HuH-7 (cell line): ENCODE results near the gene SNPH.

Experiments used
- DNase-seq: peaks from one replicate; pipeline ENCODE4 v3.0.0; 2011; ENCODE audit warnings: low spot score

The SNPH gene

DNA sequence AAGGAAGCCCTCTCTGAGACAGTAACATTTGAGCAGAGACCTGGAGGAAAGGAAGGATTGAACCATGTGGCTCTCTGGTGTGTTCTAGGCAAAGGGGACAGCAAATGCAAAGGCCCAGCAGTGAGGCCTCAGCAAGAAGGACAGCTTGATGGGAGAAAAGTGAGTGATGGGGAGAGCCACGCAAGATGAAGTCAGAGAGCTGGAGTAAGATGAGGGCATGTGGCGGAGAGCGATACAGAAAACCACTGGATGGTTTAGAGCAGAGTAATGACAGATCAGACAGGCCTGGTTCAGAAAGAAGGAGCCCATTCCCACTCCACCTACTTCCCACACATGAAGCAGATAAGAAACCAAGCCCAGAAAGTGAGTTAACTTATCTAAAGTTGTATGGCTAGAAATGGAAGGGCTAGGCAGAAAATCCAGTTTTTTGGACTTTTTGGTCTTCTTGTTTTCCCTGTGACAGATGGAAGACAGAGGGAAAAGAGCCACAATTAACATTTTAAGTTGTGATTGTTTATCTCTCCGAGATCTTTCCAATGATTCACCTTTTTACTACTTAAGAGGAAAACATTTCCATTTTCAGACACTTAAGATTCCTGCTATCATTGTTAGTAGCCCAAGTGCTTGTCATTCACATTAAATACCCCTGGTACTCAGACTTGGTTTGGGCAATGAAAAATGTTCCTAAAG, 723 bp upstream of the SNPH start:
- DNase-seq: no peak

DNA sequence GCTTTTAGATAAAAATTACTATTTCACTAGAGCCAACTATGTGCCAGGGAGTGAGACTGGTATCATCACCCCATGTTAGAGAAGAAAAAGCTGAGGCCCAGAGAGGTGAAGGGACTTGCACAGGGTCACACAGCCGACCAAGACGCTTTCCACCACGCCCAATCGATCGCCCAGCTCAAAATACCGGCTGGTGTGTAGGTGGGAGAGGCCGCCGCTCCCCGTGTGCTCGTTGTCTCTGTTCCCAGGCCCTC, 253 bp upstream of the SNPH start:
- DNase-seq: no peak

DNA sequence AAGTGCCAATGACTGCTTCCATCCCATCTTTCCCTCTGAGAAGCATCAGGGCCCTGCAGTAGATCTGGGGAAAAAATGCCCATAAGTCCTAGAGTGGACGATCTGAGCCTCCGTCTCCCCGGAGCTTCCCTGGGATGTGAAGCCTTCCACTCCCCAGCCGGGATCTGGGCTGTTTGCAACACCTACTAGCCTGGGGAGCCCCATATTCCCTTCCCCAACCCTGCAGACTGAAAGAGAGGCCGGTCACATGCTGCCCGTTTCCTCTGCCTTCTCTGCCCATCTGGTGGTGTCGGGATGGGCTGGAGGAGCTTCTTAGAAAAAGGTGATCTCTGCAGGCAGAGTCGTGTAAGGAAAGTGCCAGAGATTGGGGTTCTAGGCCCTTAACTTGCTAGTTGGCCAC, 1.1 kb downstream of the SNPH start:
- no peak for DNase-seq

DNA sequence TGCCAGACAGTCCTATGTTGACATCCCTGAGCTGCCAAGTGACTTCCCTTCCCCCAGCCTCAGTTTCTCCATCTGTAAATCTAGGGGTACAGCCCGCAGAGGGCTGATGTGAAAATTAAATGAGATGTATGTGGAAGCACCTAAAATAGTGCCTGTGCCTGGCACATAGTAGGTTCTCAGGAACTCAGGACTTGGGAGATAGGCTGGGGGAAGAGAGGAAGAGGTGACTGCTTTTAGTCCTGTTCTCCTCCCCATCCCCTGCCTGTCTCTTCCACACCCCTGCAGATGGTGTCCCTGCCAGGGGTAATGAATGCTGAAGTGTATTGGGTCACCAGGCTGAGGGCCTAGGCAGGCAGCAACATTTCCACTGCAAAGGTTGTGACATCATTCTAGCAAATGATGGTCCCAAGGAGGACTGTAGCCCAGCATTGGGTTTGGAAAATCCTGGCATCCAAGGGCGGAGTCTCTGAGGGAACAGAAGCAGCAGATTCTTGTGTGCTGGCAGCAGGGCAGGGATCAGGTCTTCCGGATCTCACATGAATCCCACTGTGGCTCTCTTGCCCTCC, 1.8 kb downstream of the SNPH start:
- DNase-seq: no peak

DNA sequence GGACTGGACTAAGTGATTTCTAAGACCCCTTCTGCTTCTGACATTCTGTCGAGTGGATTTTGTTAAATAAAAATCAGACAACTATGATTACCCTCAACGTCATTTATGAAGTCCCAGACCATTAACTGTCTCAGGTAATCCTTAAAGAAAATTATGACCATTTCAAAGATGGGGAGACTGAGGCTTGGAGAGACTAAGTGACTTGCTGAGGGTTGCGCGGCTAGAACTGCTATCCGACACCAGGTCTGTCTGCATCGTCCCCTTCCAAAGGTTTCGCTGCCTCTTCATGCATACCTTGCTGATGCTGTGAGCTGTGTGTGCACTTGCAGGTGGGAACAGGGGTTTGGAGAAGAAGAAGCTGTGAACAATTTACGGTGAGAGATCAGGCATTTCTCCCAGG, 3.1 kb downstream of the SNPH start:
- no peak for DNase-seq

DNA sequence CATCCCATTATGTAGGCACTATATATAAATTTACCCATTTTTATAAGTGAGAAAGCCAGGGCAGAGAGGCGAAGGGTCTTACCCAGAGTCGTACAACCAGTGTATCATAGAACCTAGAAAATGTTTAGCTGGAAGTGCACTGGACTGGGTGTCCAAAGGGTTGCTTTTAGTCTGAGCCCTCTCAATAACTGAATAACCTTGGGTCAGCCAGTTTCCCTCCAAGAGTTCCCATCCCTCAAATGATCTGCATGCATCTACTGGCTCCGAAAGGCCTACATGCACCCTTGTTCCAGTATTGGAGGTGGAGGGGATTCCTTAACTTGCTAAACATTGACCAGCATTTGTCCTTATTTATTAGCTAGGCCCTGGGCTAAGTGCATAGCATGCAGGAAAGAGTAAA, 3.8 kb downstream of the SNPH start:
- no peak for DNase-seq

DNA sequence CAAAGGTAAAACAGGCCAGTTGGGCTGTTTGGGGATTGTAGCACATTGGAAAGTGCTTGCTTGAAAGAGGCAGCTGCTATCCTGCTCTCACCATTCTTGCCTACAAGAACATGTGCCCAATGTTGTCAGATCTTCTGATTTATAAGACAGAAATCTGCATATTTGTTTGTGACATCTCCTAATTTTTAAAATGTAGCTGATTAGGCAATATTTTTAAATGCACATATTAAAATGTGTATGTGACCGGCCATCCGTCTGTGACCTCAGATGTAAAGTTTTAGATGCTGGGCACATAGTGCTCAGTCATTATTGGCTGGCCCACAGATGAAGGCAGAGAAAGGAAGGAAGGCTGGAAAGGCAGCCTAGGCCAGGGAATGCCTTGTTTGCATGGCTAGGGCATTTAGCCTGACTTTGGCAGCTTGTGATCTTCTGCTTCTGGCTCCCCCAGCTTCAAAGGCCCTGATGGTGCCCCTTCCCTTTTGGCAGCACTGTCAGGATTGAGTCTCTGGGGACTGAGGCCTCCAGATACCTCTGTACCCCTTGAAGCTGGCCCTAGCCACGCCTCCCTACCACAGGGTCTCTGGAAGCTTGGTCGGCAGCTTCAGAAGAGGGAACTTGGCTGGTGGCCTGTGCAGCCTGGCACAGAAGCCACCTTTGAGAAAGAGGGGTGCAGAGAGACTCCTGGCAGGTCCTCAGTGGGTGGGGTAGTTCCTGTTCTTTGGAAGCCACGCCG, 6.4 kb downstream of the SNPH start:
- DNase-seq: no peak

DNA sequence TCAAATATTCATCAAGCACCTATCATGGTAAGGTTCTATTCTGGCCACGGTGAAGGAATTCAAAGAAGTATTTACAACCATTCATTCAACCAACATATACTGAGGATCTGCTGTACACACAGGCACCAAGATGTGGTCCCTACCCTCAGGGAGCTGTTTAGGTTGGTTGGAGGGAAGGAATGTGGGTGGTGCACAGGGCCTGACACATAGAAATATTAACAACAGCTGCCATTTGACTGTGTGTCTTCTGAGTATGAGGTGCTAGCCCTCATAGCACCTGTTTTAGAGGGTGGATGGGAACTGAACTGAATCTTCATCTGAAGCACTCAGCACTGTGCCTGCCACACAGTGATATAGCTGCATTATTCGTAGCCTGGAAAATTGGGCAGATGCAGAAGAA, 7.3 kb downstream of the SNPH start:
- DNase-seq: no peak

DNA sequence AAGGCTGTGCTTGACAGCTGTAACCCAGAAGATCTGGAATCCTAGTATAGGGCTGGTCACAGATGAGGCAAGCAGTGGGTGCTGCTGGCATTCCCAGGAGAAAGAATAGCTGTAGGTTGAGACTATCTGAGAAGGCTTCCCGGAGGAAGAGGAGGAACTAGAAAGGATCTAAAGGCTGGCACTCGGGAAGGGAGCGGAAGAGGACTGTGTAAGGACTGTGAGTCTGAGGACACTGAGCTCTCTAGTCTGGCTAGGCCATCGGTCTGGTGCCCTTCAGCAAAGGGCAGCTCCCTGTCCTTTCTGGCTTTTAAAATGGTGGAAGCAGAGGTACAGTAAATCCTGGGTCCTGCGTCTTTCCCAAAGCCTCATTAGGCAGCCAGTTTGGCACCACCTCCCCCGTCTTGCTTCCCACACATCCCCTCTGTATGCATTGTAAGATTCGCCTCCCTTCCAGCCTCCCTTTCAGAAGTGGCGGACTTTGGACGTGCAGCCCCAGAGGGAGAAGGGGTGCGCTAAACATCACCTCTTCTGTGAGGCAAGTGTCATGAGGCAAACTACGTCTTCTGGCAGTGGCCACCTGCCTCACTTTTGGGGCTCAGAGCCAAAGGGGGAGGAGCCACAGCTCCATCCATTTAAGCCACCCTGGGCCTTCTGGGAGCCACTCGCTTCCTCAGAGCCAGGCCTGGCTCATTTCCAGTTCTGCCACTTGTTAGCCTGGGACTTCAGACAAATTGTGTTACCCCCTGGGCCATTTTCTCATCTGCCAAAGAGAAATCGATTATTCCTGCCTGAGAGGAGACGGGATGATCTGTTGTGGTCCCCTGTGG, 8.6 kb downstream of the SNPH start:
- DNase-seq: no peak

DNA sequence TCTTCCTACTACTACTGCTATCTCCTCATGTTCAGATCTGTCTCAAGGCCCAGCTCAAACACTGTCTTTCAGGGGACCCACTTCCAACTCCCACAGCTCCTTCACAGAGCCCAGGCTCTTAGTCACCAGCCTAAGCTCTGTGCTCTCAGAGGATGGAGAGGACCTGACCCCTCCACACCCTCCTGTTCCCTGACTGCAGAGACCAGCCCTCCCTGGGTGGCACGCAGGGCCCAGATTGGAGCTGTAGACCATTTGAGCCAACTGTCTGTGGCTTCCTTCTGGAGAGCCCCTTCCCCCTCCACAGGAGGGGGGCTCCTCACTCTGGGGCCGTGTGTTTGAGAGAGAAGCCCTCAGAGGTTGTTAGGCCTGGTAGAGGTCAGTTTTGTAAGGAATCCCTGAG, 9.8 kb downstream of the SNPH start:
- no peak for DNase-seq

DNA sequence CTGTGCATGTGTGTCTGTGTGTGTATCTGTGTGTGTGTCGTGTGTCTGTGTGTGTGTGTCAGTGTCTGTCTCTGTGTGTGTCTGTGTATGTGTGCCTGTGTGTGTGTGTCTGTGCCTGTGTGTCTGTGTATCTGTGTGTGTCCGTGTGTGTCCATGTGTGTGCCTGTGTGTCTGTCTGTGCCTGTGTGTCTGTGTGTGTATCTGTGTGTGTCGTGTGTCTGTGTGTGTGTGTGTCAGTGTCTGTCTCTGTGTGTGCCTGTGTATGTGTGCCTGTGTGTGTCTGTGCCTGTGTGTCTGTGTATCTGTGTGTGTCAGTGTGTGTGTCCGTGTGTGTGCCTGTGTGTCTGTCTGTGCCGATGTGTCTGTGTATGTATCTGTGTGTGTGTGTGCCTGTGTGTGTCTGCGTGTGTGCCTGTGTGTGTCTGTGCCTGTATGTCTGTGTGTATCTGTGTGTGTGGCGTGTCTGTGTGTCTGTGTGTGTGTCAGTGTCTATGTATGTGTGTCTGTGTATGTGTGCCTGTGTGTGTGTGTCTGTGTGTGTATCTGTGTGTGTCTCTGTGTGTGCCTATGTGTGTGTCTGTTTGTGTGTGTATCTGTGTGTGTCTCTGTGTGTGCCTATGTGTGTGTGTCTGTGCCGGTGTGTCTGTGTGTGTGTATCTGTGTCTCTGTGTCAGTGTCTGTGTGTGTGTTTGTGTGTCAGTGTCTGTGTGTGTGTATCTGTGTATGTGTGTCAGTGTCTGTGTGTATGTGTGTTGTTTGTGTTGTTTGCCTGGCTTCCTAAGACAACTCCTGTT, 11.6 kb downstream of the SNPH start:
- no peak for DNase-seq

DNA sequence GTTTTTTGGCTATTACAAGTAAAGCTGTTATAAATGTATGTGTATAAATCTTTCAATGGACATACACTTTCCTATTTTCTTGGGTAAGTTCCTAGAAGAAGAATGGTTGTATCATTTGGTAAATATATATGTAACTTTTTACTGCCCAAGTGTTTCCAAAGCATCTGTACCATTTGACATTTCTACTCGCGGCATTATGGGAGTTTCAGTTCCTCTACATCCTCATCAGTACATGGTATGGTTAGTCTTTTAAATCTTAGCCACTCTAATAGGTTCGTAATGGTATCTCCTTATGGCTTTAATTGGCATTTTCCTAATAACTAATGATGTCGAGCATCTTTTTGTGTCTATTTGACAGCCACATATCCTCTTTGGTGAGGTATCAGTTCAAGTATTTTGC, 12.9 kb downstream of the SNPH start:
- no peak for DNase-seq

DNA sequence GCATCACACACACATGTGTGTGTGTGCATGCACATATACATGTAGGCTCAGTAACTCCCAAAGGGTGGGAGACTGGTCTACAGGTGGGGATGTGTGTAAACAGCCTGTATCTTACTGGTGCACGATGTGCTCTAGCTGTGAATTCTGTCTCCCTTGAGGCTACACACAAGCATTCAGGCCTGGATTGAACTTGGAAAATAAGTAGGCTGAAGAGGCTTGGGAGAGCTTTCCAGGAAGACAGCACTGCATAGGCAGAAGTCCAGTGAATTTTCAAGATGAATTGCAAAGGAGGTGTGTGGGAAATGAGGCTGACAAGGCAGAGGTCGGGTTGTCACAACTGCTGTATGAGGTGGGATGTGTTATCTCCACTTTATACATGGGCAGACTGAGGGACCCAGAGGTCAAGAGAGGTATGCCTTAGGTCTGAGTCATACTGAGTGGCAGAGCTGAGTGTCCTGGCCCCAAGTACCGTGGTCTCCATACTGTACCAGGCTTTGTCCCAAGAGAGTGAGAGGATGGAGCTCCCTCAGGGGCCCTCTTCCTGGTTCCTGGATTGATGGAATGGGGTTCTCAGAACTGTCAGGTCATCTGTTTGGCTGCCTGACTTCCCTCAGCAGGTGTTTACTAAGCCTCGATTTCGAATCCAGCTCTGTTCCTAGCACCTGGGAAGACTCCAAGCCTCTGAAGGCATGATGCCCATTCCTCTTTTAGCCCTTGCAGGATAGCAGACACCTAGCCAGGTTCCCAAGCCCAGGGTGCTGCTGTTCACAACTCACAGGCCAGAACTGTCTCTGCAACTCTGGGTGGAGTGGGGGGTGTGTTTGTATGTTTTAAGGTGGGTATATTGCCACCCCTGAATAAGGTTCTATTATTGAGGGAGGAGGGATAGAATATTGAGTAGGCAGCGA, 14.4 kb downstream of the SNPH start:
- DNase-seq: no peak

DNA sequence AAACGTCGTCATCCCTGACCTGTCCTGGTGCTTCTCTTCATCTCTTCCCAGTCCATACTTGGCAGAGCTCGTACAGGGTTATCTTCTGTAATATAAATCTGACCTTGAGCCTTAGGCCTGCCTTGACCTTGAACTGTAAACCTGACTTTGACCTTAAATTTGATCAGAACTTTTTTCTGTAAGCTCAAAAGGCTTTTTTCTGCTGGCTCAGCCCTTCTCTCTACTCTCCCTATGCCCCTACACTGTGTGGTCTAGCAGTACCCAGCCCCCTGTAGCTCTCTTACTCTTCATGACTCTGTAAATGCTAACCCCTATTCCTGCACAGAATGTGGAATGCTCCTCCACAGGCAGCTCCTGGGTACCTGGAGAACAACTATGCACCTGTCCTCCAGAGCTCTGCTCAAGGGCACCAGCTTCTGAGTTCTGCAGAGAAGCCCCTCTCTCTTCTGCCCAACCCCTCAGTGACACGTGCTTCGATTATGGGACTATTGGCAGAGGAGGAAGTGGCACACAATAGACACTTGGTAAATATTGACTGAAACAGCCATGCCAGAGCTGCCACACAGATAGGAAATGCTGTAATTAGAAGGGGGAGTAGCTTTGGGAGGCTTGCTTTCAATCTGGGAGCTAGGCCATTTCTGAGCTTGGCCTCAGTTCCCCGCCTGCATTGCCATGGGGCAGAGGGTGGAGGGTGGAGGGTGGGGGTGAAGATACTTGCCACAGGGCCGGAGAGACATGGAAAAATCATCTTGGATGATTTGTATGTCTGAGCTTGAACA, 15.4 kb downstream of the SNPH start:
- DNase-seq: no peak

DNA sequence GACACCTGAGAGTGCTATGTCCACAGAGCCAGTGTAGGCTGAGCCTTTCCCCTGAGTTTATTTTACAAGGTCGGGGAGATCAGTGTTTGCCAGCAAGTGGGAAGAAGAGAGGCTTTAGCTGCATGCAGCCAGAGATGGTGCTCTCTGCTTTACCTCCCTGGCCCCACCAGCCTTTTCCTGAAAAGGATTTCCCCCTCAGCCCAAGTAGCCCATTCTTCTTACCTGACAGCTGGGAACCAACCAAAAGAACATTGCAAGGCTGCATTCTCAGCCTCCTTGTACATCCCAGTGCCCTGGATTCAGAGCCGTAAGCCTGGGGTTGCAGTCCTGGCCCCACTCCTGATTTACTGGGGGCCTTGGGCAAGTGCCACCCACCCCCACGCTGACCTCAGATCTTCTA, 16.9 kb downstream of the SNPH start:
- DNase-seq: no peak

DNA sequence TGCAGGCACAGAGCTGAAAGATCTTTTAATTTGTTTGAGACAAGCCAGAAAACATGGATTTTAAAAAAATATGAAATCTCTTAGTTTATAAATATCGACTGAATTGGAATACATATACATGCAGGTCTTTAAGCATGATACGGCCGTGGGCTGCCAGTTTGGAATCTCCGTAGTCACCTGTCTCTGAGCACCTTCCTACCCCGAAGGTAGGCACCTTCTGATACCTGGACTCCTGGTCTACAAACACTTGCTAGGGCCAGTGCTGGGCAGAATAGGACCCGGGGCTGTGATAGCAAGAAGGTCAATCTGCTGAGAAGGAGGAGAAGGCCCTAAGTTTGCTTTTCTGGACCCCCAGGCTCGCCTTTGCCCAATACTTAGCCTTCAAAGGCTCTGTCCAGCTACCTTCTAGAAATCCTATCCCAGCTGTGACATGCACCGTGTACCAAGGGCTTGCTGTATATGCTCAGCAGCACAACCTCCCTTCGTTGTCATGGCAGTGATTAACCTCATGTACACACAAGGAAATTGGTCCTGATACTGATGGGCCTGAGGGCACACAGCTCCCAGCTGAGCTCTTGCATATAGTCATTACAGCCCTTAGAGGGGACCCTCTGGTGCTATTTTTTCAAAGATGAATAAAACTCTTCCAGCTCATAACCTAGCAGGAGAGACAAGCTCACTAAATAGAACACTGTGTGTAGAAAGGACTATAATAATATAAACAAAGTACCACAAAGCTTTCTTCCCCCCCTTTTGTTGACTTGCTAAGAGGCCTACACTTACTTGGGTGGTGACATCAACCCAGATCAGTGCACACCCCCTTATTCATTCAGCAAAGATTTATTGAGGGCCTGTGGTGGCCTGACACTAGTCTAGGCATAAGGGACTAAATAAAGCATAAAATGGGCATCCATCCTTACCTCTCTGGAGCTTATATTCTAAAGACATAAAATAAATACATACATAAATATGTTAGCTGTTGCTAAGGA, 17.7 kb downstream of the SNPH start:
- no peak for DNase-seq

DNA sequence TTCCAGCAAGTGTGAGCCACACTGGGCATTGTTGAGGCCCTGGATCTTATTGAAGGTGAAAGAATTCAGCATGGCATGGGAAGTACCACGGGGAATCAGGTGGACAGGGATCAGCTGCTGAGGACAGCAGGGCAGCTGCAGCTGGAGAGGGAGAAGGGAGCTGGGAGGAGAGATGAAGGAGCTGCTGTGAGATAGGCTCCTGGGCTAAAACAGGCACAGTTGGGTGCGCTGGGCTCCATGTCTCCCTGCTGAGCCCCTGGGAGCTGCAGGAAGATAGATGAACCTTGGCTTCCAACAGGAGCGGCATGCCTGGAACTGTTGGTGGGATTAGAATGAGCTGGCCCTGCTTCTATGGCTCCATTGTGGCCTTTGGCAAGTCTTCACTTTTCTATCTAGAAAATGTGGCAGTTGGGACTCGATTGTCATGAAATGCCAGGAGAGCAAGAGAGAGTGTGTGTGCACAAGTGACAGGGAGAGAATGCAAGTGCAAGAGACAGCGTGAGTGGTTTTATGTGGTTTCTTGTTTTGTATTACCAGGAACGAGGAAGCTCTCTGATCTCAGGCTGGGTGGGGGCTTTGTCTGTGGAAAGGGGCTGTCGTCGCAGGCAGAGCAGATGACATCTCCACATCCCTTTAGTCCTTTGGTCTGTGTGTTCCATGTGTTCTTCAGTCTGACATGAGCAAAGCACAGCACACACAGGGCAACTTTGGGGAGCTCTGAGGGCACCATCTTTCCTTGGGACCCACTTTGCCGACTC, 20.4 kb downstream of the SNPH start:
- no peak for DNase-seq

DNA sequence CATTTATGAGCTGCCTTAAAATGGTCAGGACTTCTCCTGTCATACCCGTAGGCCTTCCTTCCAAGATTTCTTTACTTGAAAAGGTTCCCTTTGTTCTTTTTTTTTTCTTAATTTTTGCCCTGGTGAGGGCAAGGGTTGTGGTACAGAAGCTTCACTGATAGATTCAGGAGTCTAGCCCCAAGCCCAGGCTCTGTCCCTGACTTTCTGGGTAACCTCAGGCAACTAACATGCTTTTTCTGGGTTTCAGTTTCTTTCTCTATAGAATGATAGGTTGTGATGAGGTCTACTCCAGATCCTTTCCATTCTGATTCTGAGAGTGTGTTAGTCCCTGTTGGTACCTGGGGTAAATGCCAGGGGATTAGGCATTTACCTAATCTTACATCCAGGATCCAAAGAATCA, 21.2 kb downstream of the SNPH start:
- no peak for DNase-seq
